Activated gamma-delta T cell (primary cell): Measurements from ENCODE around the gene HIVEP3.

Experiments
- DNase-seq: peaks from one replicate; lab custom pipeline; 2025; lab: John Stamatoyannopoulos, UW

The HIVEP3 gene

DNA sequence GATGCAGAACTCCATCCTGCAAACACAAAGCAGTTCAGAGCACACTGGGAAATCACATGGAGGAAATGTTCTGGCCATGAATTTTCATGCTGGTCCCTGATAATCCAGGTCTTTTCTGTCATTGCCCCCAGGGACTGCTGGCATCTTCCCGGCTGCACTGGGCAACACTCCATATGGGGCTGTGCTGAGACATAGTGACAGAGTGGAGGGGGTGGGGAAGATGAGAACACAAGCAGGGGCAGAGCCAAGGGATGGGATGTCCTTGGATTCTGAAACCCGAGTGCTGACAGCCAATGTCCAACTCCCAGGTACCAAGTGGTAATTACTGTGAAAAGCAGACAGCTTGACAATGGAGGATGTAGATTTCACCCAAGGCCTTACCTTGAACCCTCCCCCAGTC is 185.7 kb downstream of the HIVEP3 start:
- no peak for DNase-seq

GRCh38 chr1:41731516-41732030 is 187.1 kb downstream of the HIVEP3 start:
- no peak for DNase-seq

DNA sequence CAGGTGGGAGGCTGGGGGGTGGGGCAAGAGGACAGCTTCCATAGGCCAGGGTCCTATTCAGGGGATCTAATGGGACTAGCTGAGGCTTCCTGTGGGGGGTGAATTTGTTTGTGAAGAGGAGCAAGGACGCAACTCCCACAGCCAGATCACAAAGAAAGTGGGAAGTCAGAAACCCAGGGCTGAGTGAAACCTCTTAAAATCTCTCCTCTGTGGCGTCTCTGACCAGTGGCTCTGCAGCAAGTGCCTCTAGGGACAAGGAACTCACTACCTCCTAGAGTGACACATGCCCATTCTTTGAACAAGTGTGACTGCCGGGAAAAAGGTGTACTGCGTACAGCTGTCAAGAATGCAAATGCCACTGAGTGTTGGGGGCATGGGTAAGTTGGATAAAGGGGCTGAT is 187.9 kb downstream of the HIVEP3 start:
- no peak for DNase-seq

DNA sequence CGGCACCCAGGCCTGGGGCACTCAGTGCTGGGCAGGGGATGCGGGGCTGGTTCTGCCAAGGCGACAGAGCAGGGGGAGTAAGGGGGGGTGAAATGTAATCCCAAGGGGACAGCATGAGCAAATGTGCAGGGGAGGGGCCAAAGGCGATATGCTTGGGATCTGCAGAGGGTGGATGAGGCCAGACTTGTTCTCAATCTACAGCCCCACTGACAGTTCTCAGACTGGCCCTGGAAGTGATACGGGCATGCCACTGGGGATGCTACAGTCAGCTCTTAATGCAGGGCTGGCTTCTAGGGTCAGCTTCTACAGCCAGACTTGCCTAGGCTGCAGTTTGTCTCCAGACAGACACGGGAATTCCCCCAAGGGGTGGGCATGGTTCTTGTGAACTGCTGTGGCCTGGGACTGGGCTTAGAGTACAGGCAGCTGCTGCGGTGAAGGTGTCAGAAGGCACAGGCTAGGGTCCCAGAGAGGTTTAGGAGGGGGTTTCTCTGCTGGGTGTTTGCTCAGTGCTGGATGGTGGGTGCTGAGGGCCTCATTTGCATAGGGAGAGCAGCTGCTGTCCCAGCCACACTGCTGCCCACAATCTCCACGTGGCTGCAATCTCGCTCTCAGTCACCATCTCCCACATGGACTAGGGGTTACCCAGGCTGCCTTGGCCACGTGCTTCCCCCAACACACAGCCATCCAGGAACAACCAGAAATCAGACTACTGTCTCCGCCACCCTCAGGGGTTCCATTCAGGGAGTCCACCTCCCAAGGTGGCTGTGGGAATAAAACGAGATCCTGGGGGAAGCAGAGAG is 190.1 kb downstream of the HIVEP3 start:
- no peak for DNase-seq

DNA sequence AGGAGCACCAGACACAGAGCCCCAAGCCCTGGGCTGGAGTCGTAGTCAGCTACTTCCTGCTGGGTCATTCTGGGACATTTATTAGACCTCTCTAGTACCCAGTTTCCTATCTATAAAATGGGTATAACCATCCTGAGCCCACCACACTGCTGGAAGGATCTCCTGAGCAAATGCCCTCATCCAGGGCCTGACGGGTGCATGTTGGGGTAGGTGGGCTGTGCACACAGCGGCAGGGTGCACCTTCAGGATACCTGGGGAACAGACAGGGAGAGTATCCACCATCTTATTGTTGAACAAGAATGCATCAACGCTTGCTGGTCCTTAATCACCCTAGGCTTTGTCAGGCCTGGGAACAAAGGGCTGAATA is 191.0 kb downstream of the HIVEP3 start:
- DNase-seq, result no peak

DNA sequence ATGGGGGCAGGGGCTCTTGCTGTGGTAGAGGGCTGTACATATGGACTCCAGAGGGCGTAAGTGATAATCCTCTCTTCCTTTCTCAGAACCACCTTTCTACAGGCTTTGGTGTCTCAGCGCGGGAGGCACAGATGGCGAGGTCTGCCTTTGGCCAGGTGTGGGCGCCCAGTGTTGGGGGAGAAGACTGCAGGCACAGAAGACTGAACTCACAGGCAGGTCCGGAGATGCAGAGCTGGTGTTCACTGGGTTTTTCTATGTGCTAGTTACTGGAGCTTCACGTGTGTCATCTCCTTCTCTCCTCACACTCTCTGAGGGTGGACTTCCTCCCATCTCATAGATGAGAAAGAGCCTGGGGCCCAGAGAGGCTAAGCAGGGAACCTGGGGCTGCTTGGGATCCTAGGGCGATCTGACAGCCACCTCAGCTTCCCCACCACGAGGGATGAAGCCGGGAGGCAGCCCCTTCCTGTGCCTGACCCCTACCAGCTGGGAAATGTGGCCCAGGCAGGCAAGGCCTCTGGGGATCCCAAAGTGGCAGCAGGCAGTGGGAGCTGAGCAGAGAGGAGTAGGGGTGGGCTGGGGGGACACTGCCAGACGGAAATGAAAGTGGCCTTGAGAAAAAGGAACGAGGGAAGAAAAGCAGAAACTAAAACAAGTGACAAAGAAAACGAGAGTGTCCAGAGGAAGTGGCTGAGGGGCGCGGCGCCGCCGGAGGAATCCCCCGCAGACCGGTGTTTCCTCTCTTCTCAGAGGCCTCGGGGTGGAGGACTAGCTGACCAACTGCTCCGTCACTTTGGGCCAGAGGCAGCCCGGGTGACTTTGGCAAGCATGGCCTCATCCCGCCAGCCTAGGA is 191.6 kb downstream of the HIVEP3 start:
- DNase-seq, result no peak

- no peak for DNase-seq
Observed at GRCh38 chr1:41726292-41726691, 192.4 kb downstream of the HIVEP3 start.

- no peak for DNase-seq
Observed at GRCh38 chr1:41724926-41725325, 193.8 kb downstream of the HIVEP3 start.

DNA sequence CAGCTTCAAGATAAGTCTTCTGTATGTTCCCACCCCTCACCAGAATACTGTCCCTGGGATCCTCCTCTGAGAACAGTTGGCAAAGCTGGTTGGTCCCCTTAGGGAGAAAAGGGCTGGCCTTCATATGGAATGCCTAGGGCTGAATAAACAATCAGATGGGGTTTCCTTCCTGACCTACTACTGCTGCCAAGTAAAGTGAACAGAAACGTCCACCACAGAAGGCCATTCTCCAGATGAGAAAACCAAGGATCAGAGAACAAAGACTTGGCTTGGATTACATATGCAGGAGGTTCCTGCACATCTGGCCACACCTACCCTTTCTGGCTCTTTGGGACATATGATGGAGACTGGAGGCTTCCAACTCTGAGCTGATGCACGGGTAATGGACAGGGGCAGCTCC is 194.5 kb downstream of the HIVEP3 start:
- no peak for DNase-seq

- no peak for DNase-seq
Observed at GRCh38 chr1:41723786-41724185, 194.9 kb downstream of the HIVEP3 start.

DNA sequence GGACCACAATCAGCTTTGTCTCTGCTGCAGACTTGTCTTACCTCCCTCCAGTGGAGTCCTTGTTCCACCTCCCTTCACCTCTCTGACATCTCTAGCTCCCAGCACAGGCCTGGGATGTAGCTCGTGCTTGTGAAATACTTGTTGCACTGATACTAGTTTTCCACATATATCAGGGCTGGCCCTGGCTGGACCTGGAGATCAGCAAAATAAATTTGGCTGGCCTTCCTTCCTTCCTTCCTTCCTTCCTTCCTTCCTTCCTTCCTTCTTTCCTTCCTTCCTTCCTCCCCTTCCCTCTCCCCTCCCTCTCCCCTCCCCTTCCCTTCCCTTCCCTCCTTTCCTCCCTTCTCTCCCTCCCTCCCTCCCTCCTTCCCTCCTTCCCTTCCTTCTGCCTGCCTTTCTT is 196.5 kb downstream of the HIVEP3 start:
- DNase-seq, result no peak

DNA sequence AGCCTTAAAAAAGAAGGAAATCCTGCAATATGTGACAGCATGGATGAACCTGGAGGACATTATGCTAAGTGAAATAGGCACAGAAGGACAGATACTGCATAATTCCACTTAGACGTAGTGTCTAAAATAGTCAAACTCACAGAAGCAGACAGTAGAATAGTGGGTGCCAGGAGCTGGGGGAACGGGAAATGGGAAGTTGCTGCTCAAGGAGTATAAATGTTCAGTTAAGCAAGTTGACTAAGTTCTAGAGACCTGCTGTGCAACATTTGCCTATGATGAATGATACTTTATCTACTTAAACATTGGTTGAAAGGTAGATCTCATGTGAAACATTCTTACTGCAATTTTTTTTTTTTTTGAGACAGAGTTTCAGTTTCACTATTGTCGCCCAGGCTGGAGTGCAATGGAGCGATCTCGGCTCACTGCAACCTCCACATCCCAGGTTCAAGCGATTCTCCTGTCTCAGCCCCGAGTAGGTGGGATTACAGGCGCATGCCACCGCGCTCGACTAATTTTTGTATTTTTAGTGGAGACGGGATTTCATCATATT is 197.8 kb downstream of the HIVEP3 start:
- DNase-seq, result no peak

DNA sequence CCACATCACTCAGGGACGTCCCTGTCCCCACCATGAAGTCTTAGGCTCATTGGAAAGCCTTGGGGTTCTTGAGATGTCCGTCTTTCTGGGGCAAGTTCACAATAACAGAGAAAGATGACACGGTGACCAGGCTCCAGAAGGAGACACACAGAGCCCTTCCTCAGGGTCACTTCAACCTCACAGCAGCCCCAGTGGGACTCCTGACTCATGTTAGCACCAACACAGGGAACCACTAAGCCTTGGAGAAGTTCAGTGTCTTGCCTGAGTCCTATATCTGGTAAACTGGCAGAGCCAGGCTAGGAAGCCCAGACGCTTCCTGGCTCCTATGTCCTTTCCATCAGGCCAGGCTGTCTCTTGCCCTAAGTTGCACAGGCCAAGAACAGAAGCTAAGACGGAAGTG is 199.1 kb downstream of the HIVEP3 start:
- DNase-seq, result no peak

- DNase-seq, result no peak
Observed at GRCh38 chr1:41719128-41719527, 199.6 kb downstream of the HIVEP3 start.

GRCh38 chr1:41718497-41718896 is 200.2 kb downstream of the HIVEP3 start:
- DNase-seq, result no peak

DNA sequence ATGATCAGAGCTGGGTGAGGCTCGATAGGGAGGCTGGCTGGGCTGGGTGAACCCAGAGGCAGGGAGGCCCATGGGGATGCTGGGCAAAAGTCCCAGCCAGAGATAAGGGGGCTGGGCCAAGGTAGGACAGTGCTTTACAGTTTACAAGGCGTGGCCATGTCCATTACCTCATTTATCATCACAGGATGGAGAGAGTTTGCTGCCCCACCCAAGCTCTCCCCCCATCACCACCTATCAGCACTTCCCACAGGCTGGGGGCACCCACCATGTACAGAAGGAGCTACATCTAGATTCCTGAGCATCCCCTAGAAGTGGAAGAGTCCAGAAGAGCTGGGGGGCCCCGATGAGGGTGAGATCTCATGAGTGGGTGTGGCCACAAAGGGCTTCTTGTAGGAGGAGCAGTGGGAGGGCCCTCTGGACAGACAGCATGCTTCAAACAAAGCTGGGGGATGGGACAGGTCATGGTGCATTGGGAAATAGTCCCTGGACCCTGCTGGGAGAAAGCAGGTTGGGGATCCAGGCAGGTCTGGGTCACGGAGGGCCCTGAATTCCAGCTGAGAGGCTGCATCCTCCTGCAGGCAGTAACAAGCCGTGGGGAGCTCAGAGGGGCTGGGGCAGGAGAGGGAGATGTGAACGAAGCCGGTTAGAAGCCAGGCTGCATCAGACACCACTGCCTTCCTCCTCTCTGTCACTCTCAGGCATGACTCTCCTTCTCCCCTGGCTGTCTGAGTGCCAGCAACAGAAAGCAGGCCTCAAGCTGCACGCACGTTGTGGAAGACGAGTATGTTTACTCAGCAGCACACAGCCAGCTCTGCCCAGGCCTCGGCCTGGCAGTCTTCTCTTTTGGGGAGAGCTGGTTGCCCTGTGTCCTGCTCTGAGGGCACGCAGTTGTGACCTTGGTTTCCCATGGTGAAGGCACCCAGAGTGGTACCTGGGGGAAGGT is 202.3 kb downstream of the HIVEP3 start:
- DNase-seq, result no peak

- no peak for DNase-seq
Observed at GRCh38 chr1:41715441-41716095, 203.2 kb downstream of the HIVEP3 start.

DNA sequence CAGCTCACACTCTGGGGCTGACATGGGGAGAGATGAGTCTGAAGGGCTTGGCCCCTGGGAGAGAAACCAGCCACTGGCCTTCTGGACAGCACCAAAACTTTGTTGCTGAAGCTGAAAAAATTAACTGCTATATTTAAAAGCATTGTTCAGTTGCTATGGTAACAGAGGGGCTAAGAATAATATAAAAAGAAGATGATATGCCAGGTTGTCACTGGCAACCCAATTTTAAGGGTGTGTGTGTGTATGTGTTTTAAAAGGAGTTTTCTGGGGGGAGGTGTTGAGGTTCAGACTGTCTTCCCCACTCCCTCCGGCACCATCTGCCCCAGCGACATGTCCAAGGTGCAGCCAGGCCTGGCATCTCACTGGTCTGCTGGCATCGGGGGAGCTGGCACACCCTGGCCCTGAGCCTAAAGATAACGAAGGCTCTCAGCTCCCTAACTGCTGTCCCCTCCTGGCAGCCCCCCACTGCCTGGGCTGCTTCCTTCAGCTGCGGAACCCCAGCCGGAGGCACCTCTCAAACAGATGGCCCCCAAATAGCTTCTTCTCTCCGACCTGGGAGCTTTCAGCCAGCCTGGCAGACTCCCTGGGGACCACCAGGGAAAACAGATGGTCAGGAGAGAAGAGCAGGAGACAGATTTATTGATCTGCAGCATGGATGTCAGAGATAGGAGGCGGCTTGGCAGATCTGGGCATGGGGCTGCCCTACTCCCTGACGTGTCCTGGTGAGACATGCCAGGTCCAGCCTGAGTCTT is 203.9 kb downstream of the HIVEP3 start:
- DNase-seq, result no peak

DNA sequence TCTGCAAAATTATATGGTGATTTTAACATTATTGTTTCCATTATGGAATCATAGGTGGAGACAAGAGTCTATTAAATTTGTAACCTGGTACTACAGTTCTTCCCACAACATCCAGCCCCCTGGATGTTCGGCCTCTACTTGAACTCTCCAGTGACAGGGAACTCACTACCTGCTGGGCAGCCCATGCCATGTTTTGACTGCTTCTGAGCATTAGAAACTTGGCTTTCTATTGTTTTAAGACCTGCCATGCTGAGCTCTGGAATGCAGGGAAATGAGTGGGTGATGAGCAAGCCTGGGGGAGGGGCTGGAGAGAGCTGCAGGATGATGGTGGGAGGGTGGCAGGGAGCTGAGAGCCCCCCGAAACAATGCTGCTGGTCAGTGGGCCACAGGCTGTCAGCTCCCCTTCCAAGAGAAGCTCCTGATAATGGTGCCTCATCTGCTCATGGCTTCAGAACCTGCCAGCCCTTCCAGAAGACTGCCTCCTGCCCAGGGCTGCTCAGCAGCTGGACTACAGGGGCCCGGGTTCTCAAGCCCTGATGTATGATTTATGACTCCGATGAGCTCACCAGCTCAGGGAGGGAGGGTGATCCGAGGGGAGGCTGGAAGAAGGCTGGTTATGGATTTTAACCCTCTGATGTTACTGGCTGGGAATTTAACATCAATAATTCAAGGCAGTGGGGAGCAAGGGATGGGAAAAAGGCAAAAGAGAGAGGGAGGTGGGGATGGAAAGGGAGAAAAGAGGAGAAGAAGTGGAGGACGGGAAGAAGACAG is 205.0 kb downstream of the HIVEP3 start:
- DNase-seq, result no peak

DNA sequence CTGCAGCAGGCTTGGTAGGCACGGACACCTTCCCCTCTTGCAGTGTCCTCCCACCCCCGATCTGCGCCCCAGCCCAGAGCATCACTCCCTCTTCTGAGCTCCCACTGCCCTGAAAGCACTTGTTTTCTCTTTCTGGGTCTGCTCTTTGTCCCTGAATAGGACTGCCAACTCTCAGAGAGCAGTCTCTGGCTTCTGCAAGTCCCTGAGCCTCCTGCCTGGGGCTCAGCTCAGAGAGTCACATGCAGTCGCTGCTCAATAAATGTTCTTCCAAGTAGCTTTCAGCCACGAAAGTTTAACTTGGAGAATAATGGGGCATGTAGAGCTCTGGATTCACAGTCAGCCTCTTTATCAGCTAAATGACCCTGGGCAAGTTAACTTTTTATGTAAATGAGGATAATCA is 205.6 kb downstream of the HIVEP3 start:
- no peak for DNase-seq
